Endothelial cell of umbilical vein (primary cell): ENCODE results near the gene UQCRHL.

Experiments
- EZH2 ChIP-seq: IDR thresholded peaks from 2 replicates; pipeline ENCODE4 v1.6.1; 2012; ENCODE audit warnings: borderline replicate concordance, low read depth, mild to moderate bottlenecking, moderate library complexity, low read length, inconsistent platforms; ENCODE audit not compliant: severe bottlenecking
- JUN ChIP-seq: IDR thresholded peaks from 2 replicates; pipeline ENCODE4 v1.6.1; 2011; ENCODE audit warnings: borderline replicate concordance, low read depth; ENCODE audit not compliant: insufficient read length, insufficient read depth
- MYC ChIP-seq: IDR thresholded peaks from one replicate; pipeline ENCODE4 v1.6.1; 2011; ENCODE audit warnings: mild to moderate bottlenecking, low read depth, low read length
- POLR2A ChIP-seq: IDR thresholded peaks from 2 replicates; pipeline ENCODE4 v1.6.1; 2012; ENCODE audit warnings: low read depth, mild to moderate bottlenecking, control low read depth, low read length
- POLR2AphosphoS5 ChIP-seq: IDR thresholded peaks from 2 replicates; pipeline ENCODE4 v1.6.1; 2012; ENCODE audit warnings: low read depth, mild to moderate bottlenecking, control low read depth, low read length, moderate library complexity; ENCODE audit not compliant: insufficient read depth
- TF ChIP-seq, protein P1 (sequence below), 2 donors: IDR thresholded peaks; 1 replicate in 1 of 2; 2 replicates in 1 of 2; pipeline ENCODE4 v1.5.1; 2011; ENCODE audit warnings: low read length in 2 of 2, mild to moderate bottlenecking in 2 of 2, moderate library complexity in 2 of 2, control low read depth in 1 of 2, inconsistent platforms in 1 of 2, low read depth in 1 of 2; ENCODE audit not compliant: insufficient read depth in 1 of 2; ENCODE audit errors: extremely low read depth in 1 of 2
- TF ChIP-seq, protein P2 (sequence below): IDR thresholded peaks from 2 replicates; pipeline ENCODE4 v1.6.1; 2011; ENCODE audit not compliant: insufficient read depth, insufficient read length

DNA sequence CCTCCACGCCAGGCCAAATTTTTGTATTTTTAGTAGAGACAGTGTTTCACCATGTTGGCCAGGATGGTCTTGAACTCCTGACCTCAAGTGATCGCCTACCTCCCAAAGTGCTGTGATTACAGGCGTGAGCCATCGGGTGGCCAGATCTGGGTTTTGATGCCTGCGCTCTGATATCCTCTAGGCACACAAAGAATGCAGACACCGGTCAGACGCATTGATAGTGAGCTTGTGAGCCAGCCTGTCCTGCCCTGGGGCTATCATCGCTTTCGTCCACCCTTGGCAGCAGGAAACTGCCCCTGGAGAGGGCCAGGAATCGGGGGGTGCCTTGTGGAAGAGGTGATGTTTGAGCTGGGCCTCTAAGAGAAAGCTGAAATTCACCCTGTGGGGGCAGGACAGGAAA is 44.9 kb downstream of the UQCRHL start:
- TF ChIP-seq EZH2 (no peak), JUN (no peak), MYC (no peak), POLR2A (no peak), POLR2AphosphoS5 (no peak)
- TF ChIP-seq, protein P1, sequence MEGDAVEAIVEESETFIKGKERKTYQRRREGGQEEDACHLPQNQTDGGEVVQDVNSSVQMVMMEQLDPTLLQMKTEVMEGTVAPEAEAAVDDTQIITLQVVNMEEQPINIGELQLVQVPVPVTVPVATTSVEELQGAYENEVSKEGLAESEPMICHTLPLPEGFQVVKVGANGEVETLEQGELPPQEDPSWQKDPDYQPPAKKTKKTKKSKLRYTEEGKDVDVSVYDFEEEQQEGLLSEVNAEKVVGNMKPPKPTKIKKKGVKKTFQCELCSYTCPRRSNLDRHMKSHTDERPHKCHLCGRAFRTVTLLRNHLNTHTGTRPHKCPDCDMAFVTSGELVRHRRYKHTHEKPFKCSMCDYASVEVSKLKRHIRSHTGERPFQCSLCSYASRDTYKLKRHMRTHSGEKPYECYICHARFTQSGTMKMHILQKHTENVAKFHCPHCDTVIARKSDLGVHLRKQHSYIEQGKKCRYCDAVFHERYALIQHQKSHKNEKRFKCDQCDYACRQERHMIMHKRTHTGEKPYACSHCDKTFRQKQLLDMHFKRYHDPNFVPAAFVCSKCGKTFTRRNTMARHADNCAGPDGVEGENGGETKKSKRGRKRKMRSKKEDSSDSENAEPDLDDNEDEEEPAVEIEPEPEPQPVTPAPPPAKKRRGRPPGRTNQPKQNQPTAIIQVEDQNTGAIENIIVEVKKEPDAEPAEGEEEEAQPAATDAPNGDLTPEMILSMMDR (IDR thresholded peaks at IDR 0.05; ENCODE audit: extremely low read depth in 1 of 2, insufficient read depth in 1 of 2, low read depth in 1 of 2, low read length in 2 of 2): no peak
- TF ChIP-seq, protein P2, sequence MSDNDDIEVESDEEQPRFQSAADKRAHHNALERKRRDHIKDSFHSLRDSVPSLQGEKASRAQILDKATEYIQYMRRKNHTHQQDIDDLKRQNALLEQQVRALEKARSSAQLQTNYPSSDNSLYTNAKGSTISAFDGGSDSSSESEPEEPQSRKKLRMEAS: no peak
